IMR-90 (cell line): ENCODE results near the gene TGM4. TPM values are rescaled to one million over a fixed set of nuclear protein-coding genes. Genes with fewer than 3 reads are reported as not detected.

Experiments
- ATAC-seq: fragments of 200-7000 bp; cut with Tn5 transposase; 2 replicates; pipeline ENCODE4 v1.9.1; 2020; ENCODE audit warnings: low read depth, mild to moderate bottlenecking, moderate library complexity
- BruUV-seq: library from RNA; stranded (reverse); fragments of 400-500 nt; replicated peaks from 2 replicates; lab custom pipeline; 2021; lab: Mats Ljungman, UMichigan
- CTCF ChIA-PET: fragments of 300-600 bp; formaldehyde crosslinking; extraction: SDS; loops from one replicate; lab custom pipeline; 2021; ENCODE audit warnings: antibody characterized with exemption; lab: Yijun Ruan, JAX
- POLR2A ChIA-PET: fragments of 300-600 bp; sonication (Branson Sonifier 250); formaldehyde crosslinking; loops from one replicate; lab custom pipeline; 2022; ENCODE audit warnings: antibody characterized with exemption; ENCODE audit not compliant: unreplicated experiment; lab: Charles Lee
- DNase-seq: peaks from one replicate; pipeline ENCODE4 v3.0.0; 2013
- H2AFZ ChIP-seq: replicated peaks from 2 replicates; pipeline ENCODE3; 2013; ENCODE audit warnings: low read length, mild to moderate bottlenecking; ENCODE audit not compliant: poor library complexity
- H2AK5ac ChIP-seq: 2 replicates; pipeline ENCODE4 v1.6.1; 2013; ENCODE audit warnings: low read depth, low read length, inconsistent platforms
- H2AK9ac ChIP-seq: replicated peaks from 2 replicates; pipeline ENCODE3; 2013; ENCODE audit warnings: mild to moderate bottlenecking, low read depth, low read length, moderate library complexity; ENCODE audit not compliant: poor library complexity
- H2BK120ac ChIP-seq: 2 replicates; pipeline ENCODE4 v1.6.1; 2013; ENCODE audit warnings: low read depth, low read length, inconsistent platforms
- H2BK15ac ChIP-seq: 3 replicates; pipeline ENCODE4 v1.6.1; 2013; ENCODE audit warnings: low read depth, low read length, inconsistent platforms
- H2BK20ac ChIP-seq: 2 replicates; pipeline ENCODE4 v1.6.1; 2013; ENCODE audit warnings: low read depth, mild to moderate bottlenecking, inconsistent platforms, low read length, moderate library complexity
- H2BK5ac ChIP-seq: 2 replicates; pipeline ENCODE4 v1.6.1; 2013; ENCODE audit warnings: mild to moderate bottlenecking, low read depth, low read length, inconsistent platforms; ENCODE audit not compliant: poor library complexity, severe bottlenecking
- H3K14ac ChIP-seq: replicated peaks from 2 replicates; pipeline ENCODE4 v1.6.1; 2013; ENCODE audit warnings: low read depth, low read length, inconsistent platforms
- H3K18ac ChIP-seq: 2 replicates; pipeline ENCODE4 v1.6.1; 2013; ENCODE audit warnings: low read depth, low read length, control low read depth
- H3K23ac ChIP-seq: 2 replicates; pipeline ENCODE4 v1.6.1; 2013; ENCODE audit warnings: low read depth, low read length, inconsistent platforms
- H3K27ac ChIP-seq: 2 replicates; pipeline ENCODE4 v1.5.1; 2013; ENCODE audit warnings: mild to moderate bottlenecking, control low read depth, low read length; ENCODE audit not compliant: insufficient read depth
- H3K27me3 ChIP-seq: 2 replicates; pipeline ENCODE4 v1.6.1; 2013; ENCODE audit warnings: low read length; ENCODE audit not compliant: control insufficient read depth, insufficient read depth
- H3K36me3 ChIP-seq: 2 replicates; pipeline ENCODE4 v1.6.1; 2013; ENCODE audit warnings: low read length, mixed read lengths; ENCODE audit not compliant: control insufficient read depth, insufficient read depth
- H3K4ac ChIP-seq: 2 replicates; pipeline ENCODE4 v1.6.1; 2013; ENCODE audit warnings: low read depth, low read length, inconsistent platforms
- H3K4me1 ChIP-seq: 2 replicates; pipeline ENCODE4 v1.6.1; 2013; ENCODE audit warnings: low read length, mixed read lengths; ENCODE audit not compliant: control insufficient read depth, insufficient read depth
- H3K4me2 ChIP-seq: 2 replicates; pipeline ENCODE4 v1.6.1; 2013; ENCODE audit warnings: low read depth, mild to moderate bottlenecking, control low read depth, low read length, moderate library complexity
- H3K4me3 ChIP-seq: 2 replicates; pipeline ENCODE4 v1.5.1; 2013; ENCODE audit warnings: low read depth, mild to moderate bottlenecking, control low read depth, low read length, moderate library complexity; ENCODE audit not compliant: insufficient read depth
- H3K56ac ChIP-seq: 2 replicates; pipeline ENCODE4 v1.6.1; 2013; ENCODE audit warnings: low read length, inconsistent platforms; ENCODE audit not compliant: insufficient read depth; ENCODE audit errors: extremely low read depth
- H3K79me1 ChIP-seq, 2 experiments: 2 replicates each; pipeline ENCODE4 v1.6.1; 2013; ENCODE audit warnings: low read length in 2 of 2, inconsistent platforms in 1 of 2, low read depth in 1 of 2
- H3K9ac ChIP-seq: 2 replicates; pipeline ENCODE4 v1.6.1; 2013; ENCODE audit warnings: low read depth, low read length, control low read depth
- H3K9me1 ChIP-seq: 2 replicates; pipeline ENCODE4 v1.6.1; 2013; ENCODE audit warnings: low read length, inconsistent platforms; ENCODE audit not compliant: insufficient read depth
- H3K9me3 ChIP-seq: 2 replicates; pipeline ENCODE4 v1.6.1; 2013; ENCODE audit warnings: low read length; ENCODE audit not compliant: control insufficient read depth, insufficient read depth
- H4K20me1 ChIP-seq: 2 replicates; pipeline ENCODE4 v1.6.1; 2013; ENCODE audit warnings: low read length, inconsistent platforms; ENCODE audit not compliant: insufficient read depth
- H4K5ac ChIP-seq: 2 replicates; pipeline ENCODE4 v1.6.1; 2013; ENCODE audit warnings: mild to moderate bottlenecking, low read depth, low read length, control low read depth
- H4K8ac ChIP-seq, 2 experiments: 2 replicates each; pipeline ENCODE4 v1.6.1; 2013; ENCODE audit warnings: low read depth in 2 of 2, low read length in 2 of 2, control low read depth in 1 of 2, inconsistent platforms in 1 of 2
- H4K91ac ChIP-seq: 2 replicates; pipeline ENCODE4 v1.6.1; 2013; ENCODE audit warnings: low read depth, low read length, inconsistent platforms; ENCODE audit not compliant: insufficient read depth
- FOS ChIP-seq: fragments of 150-350 bp; IDR thresholded peaks from 2 replicates; pipeline ENCODE4 v1.6.1; 2016; ENCODE audit warnings: low read depth, low read length
- WGBS, 2 experiments: methylation state at CpG; one replicate each; pipeline versions ENCODE4 v1.1.5 to v1.1.7; 2013; ENCODE audit warnings: missing lambda C conversion rate in 2 of 2; ENCODE audit not compliant: insufficient read length in 1 of 2; ENCODE audit errors: extremely low coverage in 2 of 2; 5-methylcytosine and 5-hydroxymethylcytosine counted together
- dilution Hi-C: fragments of 300-500 bp; cut with HindIII; formaldehyde crosslinking; loops from one replicate; pipeline ENCODE4 v1.14.3; 2018; ENCODE audit warnings: low sequenced_read_pairs; ENCODE audit not compliant: unreplicated experiment
- in situ Hi-C: fragments of 300-500 bp; cut with MboI; formaldehyde crosslinking; loops from 3 replicates; pipeline ENCODE4 v1.14.3; 2019; ENCODE audit warnings: low sequenced_read_pairs, inconsistent platforms, mixed read lengths
- intact Hi-C: fragments of 100-400 bp; cut with micrococcal nuclease; formaldehyde crosslinking; loops from 2 replicates; pipeline ENCODE4 v1.10.0; 2022
- polyA plus RNA-seq, 3 experiments: library from polyadenylated mRNA; depleted of rRNA; stranded (reverse); fragments of >200 nt; gene quantifications; 2 replicates each; pipeline ENCODE4 v1.2.3, GENCODE V29; 2012; ENCODE audit warnings: low replicate concordance in 1 of 3
- total RNA-seq: library from RNA; depleted of rRNA; stranded (reverse); fragments of >200 nt; gene quantifications from 2 replicates; pipeline ENCODE4 v1.2.3, GENCODE V29; 2012

TGM4 gene
- total and polyA plus RNA-seq, 2 of the 4 experiments (the other 2 are of a cell fraction) = under 0.01 to 0.10 TPM

- H4K8ac ChIP-seq = no peak overlapping the region
- H3K9me3 ChIP-seq = no peaks in the 10 kb centered on the region
- H3K27ac ChIP-seq = no peak overlapping the region
- H2AFZ ChIP-seq = no peak overlapping the region
- ChIA-PET POLR2A (no interaction called here), CTCF (no interaction called here)
- no peak overlapping the region for H2BK120ac ChIP-seq
- no peak overlapping the region for H3K4me3 ChIP-seq
- H3K27me3 ChIP-seq = peaks cover 9% of the 10 kb centered on the region; the same call in 1 of the 2 replicates
- TF ChIP-seq FOS = no peak
- H3K79me1 ChIP-seq = peaks cover 0 to 4% of the 10 kb centered on the region in 2 experiments; a peak in 1 of 4 replicates
- H3K9me1 ChIP-seq = peaks cover 10% of the 10 kb centered on the region; the same call in 1 of the 2 replicates
- H4K20me1 ChIP-seq = no peaks in the 10 kb centered on the region
- H3K18ac ChIP-seq = no peak overlapping the region
- no peak overlapping the region for H3K4ac ChIP-seq
- no peak overlapping the region for H3K9ac ChIP-seq
- in situ Hi-C loops = loop anchor here (25.0 kb wide), 1 partner anchor 559 kb away; the partner anchor contains the start of gene TCAIM
- DNase-seq (no peak), ATAC-seq (no peak)
- no peak overlapping the region for H2AK5ac ChIP-seq
- no peak overlapping the region for H3K56ac ChIP-seq
- no peak overlapping the region for H2BK5ac ChIP-seq
- H4K5ac ChIP-seq = no peak overlapping the region
- no peak overlapping the region for H3K14ac ChIP-seq
- no peak overlapping the region for H3K23ac ChIP-seq
- H3K4me2 ChIP-seq = no peak overlapping the region
- BruUV-seq = no TSS peak
- no CpG with 5 or more reads among the region's 2 CpGs for WGBS, 2 experiments
- dilution Hi-C loops = no loop called here
- H2BK15ac ChIP-seq = no peak overlapping the region
- no peak overlapping the region for H2BK20ac ChIP-seq
- intact Hi-C loops = no loop called here
- no peak overlapping the region for H2AK9ac ChIP-seq
- H3K4me1 ChIP-seq = peaks cover 10% of the 10 kb centered on the region
- no peak overlapping the region for H4K91ac ChIP-seq
- no peaks in the 10 kb centered on the region for H3K36me3 ChIP-seq
Measured at GRCh38 chr3:44896440-44896839, 22.0 kb downstream of the TGM4 start.
